ENCODE measurements around the gene RSRP1.

GRCh38 chr1:25247829-25248754 lies 838 bp upstream of the RSRP1 start:
- TF ChIP-seq CTCF (IDR thresholded peaks at IDR 0.05) (peak in 1 of 6 experiments; percentile 19), POLR2A (IDR thresholded peaks at IDR 0.05) (no peak)

Measured in Peyer's patch (tissue), 4 donors.